ENCODE results near the gene SLC19A1.

SLC19A1 gene

GRCh38 chr21:45575304-45575992 is 33.2 kb upstream of the SLC19A1 start:
- H3K4me2 ChIP-seq (ENCODE audit: low read length), result no peak overlapping the region
- no peaks in the 10 kb centered on the region for H3K27me3 ChIP-seq (ENCODE audit: control insufficient read depth, insufficient read depth, low read length)
- no peak overlapping the region for H2AFZ ChIP-seq
- TF ChIP-seq CTCF (IDR thresholded peaks at IDR 0.05), result no peak
- no peak overlapping the region for H3K4me3 ChIP-seq (ENCODE audit: low read depth, low read length)
- no peak overlapping the region for H3K27ac ChIP-seq
- no peaks in the 10 kb centered on the region for H3K9me3 ChIP-seq (ENCODE audit: control insufficient read depth, low read length)
- no peaks in the 10 kb centered on the region for H3K36me3 ChIP-seq (ENCODE audit: control insufficient read depth, insufficient read depth, low read length)
- no peak overlapping the region for H3K9ac ChIP-seq
- H3K4me1 ChIP-seq, result no peaks in the 10 kb centered on the region
- H3K79me2 ChIP-seq, result no peaks in the 10 kb centered on the region

- Histone ChIP-seq H3K4me2 (ENCODE audit: low read length) (no peak overlapping the region), H2AFZ (no peak overlapping the region), H3K9me3 (ENCODE audit: control insufficient read depth, low read length) (no peaks in the 10 kb centered on the region), H3K9ac (no peak overlapping the region), H3K27ac (no peak overlapping the region), H3K27me3 (ENCODE audit: control insufficient read depth, insufficient read depth, low read length) (no peaks in the 10 kb centered on the region), H3K79me2 (no peaks in the 10 kb centered on the region), H3K4me3 (ENCODE audit: low read depth, low read length) (no peak overlapping the region), H3K36me3 (ENCODE audit: control insufficient read depth, insufficient read depth, low read length) (no peaks in the 10 kb centered on the region), H3K4me1 (no peaks in the 10 kb centered on the region)
- no peak for TF ChIP-seq CTCF (IDR thresholded peaks at IDR 0.05)
These were observed 32.5 kb upstream of the SLC19A1 start for GRCh38 chr21:45574691-45575090.

GRCh38 chr21:45574081-45574501 is 31.9 kb upstream of the SLC19A1 start:
- Histone ChIP-seq H3K4me1 (no peaks in the 10 kb centered on the region), H3K79me2 (no peaks in the 10 kb centered on the region), H3K36me3 (ENCODE audit: control insufficient read depth, insufficient read depth, low read length) (no peaks in the 10 kb centered on the region), H2AFZ (no peak overlapping the region), H3K27me3 (ENCODE audit: control insufficient read depth, insufficient read depth, low read length) (no peaks in the 10 kb centered on the region), H3K9ac (no peak overlapping the region), H3K4me2 (ENCODE audit: low read length) (no peak overlapping the region), H3K27ac (no peak overlapping the region), H3K4me3 (ENCODE audit: low read depth, low read length) (no peak overlapping the region), H3K9me3 (ENCODE audit: control insufficient read depth, low read length) (no peaks in the 10 kb centered on the region)
- TF ChIP-seq CTCF (IDR thresholded peaks at IDR 0.05), result no peak

- Histone ChIP-seq H3K9me3 (ENCODE audit: control insufficient read depth, low read length) (no peaks in the 10 kb centered on the region), H3K27ac (no peak overlapping the region), H2AFZ (no peak overlapping the region), H3K9ac (no peak overlapping the region), H3K4me1 (no peaks in the 10 kb centered on the region), H3K4me2 (ENCODE audit: low read length) (no peak overlapping the region), H3K79me2 (no peaks in the 10 kb centered on the region), H3K36me3 (ENCODE audit: control insufficient read depth, insufficient read depth, low read length) (no peaks in the 10 kb centered on the region), H3K27me3 (ENCODE audit: control insufficient read depth, insufficient read depth, low read length) (no peaks in the 10 kb centered on the region), H3K4me3 (ENCODE audit: low read depth, low read length) (no peak overlapping the region)
- no peak for TF ChIP-seq CTCF (IDR thresholded peaks at IDR 0.05)
These were observed 31.3 kb upstream of the SLC19A1 start for GRCh38 chr21:45573452-45574035.
